Measurements from ENCODE around the gene HLA-B. TPM values are rescaled to one million over a fixed set of nuclear protein-coding genes. Genes with fewer than 3 reads are reported as not detected.
A peak's percentile ranks its signal among the peaks of the same experiment; 100 is the strongest.

The HLA-B gene
- total RNA-seq, 1 donor from 2014 or later, result 29.5 TPM

- no peak for TF ChIP-seq CTCF (conservative IDR thresholded peaks at IDR 0.05)
- Mint-ChIP-seq H3K4me3 (peak overlapping the region; percentile 66), H3K4me1 (peaks cover 14% of the 10 kb centered on the region), H3K36me3 (ENCODE audit: low read depth) (no peaks in the 10 kb centered on the region), H3K27ac (ENCODE audit: unreplicated experiment) (no peak overlapping the region), H3K9me3 (peaks cover 3% of the 10 kb centered on the region), H3K27me3 (ENCODE audit: low read depth) (peaks cover 96% of the 10 kb centered on the region)
- no peak for DNase-seq (ENCODE audit: low read depth, low spot score)
Measured at GRCh38 chr6:31358302-31358701, 1.3 kb upstream of the HLA-B start.

- peaks cover 96% of the 10 kb centered on the region for H3K27me3 Mint-ChIP-seq (ENCODE audit: low read depth)
- no peak for DNase-seq (ENCODE audit: low read depth, low spot score)
- TF ChIP-seq CTCF (conservative IDR thresholded peaks at IDR 0.05), result no peak
- no peak overlapping the region for H3K27ac Mint-ChIP-seq (ENCODE audit: unreplicated experiment)
- peaks cover 3% of the 10 kb centered on the region for H3K9me3 Mint-ChIP-seq
- H3K36me3 Mint-ChIP-seq (ENCODE audit: low read depth), result no peaks in the 10 kb centered on the region
- H3K4me3 Mint-ChIP-seq, result peak overlapping the region; percentile 90
- H3K4me1 Mint-ChIP-seq, result peaks cover 18% of the 10 kb centered on the region
Measured at GRCh38 chr6:31357886-31358285, 907 bp upstream of the HLA-B start.

GRCh38 chr6:31356216-31356945, 598 bp downstream of the HLA-B start:
- no peaks in the 10 kb centered on the region for H3K36me3 Mint-ChIP-seq (ENCODE audit: low read depth)
- peaks cover 22% of the 10 kb centered on the region for H3K4me1 Mint-ChIP-seq
- no peak for TF ChIP-seq CTCF (conservative IDR thresholded peaks at IDR 0.05)
- peak overlapping the region; percentile 90 for H3K4me3 Mint-ChIP-seq
- peaks cover 95% of the 10 kb centered on the region for H3K27me3 Mint-ChIP-seq (ENCODE audit: low read depth)
- peaks cover 3% of the 10 kb centered on the region for H3K9me3 Mint-ChIP-seq
- H3K27ac Mint-ChIP-seq (ENCODE audit: unreplicated experiment), result no peak overlapping the region
- DNase-seq (ENCODE audit: low read depth, low spot score), result no peak

- no peak overlapping the region for H3K27ac Mint-ChIP-seq (ENCODE audit: unreplicated experiment)
- no peaks in the 10 kb centered on the region for H3K9me3 Mint-ChIP-seq
- no peak for TF ChIP-seq CTCF (conservative IDR thresholded peaks at IDR 0.05)
- H3K36me3 Mint-ChIP-seq (ENCODE audit: low read depth), result no peaks in the 10 kb centered on the region
- H3K4me1 Mint-ChIP-seq, result peaks cover 22% of the 10 kb centered on the region
- H3K27me3 Mint-ChIP-seq (ENCODE audit: low read depth), result peaks cover 95% of the 10 kb centered on the region
- no peak for DNase-seq (ENCODE audit: low read depth, low spot score)
- H3K4me3 Mint-ChIP-seq, result peak overlapping the region; percentile 19
Measured at GRCh38 chr6:31355583-31355948, 1.4 kb downstream of the HLA-B start.

GRCh38 chr6:31354864-31355582, 2.0 kb downstream of the HLA-B start:
- no peak for TF ChIP-seq CTCF (conservative IDR thresholded peaks at IDR 0.05)
- H3K27me3 Mint-ChIP-seq (ENCODE audit: low read depth), result peaks cover 95% of the 10 kb centered on the region
- peaks cover 22% of the 10 kb centered on the region for H3K4me1 Mint-ChIP-seq
- no peaks in the 10 kb centered on the region for H3K36me3 Mint-ChIP-seq (ENCODE audit: low read depth)
- no peaks in the 10 kb centered on the region for H3K9me3 Mint-ChIP-seq
- no peak for DNase-seq (ENCODE audit: low read depth, low spot score)
- no peak overlapping the region for H3K27ac Mint-ChIP-seq (ENCODE audit: unreplicated experiment)
- H3K4me3 Mint-ChIP-seq, result peak overlapping the region; percentile 54

Data from neural crest cell (in vitro differentiated cells).